GM10847 (cell line): ENCODE data around the gene RAB31.

ENCODE experiments used
- POLR2A ChIP-seq: IDR thresholded peaks from 2 replicates; pipeline ENCODE4 v1.6.1; 2011; ENCODE audit not compliant: insufficient read length; ENCODE audit errors: extremely low read depth

Gene RAB31

DNA sequence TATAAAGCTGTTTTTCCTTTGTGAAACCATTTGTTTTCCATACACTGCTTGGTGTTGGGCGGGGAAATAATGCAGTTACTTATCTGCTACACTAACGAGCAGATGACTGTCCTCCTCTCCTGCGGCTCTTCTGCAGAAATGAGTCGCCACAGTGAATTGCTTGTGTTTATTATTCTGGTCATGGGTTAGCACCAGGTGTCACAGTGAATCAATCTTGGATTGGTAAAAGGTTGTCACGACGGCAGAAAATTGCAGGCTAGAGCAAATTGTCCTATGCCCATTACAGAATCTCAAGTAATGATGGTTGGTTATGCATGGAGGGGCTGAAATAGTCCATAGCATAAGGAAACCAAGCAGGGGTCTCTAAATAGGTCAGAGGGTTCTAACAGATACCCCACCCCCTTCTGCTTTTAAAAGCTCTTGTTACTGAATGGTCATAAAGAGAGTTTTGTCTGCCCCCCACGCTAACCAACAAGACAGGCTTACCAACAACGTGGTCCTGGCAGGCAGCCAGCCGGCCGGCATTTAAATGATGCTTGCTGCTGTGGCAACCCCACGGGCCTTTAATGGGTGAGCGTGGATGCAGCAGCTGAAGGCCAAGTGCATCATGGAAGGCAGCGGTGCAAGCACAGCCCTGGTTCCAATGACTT, 29.5 kb downstream of the RAB31 start:
- TF ChIP-seq POLR2A: no peak

DNA sequence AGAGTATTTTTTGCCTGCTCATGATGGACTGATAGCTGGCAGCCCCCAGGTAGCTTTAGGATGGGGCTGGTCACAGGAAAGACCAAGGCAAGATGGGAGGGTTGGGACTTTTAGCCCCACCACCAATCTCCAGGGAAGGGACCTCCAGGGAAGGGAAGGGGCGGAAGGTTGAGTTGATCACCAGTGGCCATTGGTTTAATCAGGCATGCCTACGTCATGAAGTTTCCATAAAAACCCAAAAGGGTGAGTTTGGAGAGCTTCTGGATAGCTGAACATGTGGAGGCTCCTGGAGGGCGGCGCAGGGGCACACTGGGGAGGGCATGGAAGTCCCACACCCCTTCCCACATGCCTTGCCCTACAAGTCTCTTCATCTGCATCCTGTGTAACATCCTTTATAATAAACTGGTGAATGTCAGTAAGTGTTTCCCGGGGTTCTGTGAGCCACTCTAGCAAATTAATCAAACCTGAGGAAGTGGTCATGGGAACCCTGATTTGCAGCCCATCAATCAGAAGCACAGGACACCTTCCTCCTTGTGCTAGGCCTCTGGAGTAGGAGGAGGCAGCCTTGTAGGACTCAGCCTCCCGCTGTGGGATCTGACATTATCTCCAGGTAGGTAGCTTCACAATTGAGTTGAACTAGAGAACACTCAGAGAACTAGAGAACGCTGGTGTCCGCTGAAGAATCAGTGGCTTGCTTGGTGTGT, 30.3 kb downstream of the RAB31 start:
- no peak for TF ChIP-seq POLR2A

DNA sequence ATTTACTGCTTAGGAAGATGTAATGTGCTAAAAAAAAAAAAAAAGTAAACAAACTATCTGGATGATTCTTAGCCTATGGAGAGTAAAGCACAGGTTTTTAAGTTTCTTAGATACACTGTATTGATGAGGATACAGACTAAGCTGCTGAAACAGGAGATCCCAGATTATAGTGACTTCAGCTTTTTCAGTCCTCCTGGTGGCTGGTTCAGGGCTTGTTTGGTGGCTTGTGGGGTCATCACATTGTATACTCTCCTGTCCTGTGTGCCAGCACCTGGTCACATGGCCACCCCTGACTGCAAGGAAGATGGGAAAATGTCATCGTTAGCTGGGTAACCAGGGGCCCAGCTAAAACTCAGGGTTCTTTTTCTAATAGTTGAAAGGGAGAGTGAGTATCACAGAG, 31.4 kb downstream of the RAB31 start:
- no peak for TF ChIP-seq POLR2A

DNA sequence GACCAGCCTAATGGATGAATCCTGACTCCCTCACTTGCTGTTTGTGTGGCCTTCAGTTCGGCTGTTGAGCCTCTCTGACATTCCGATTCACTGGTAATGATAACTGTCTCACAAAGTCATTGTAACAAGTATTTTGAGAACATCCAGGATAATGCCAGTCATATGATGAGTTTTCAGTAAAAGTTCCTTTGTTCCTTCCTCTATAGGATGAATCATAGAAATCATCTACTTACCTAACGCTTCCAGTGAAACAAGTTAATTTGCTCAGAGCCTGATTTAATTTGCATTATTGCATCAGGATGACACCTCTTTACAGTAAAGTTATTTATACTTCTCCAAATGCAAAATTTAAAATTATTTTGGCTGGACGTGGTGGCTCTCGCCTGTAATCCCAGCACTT, 32.0 kb downstream of the RAB31 start:
- TF ChIP-seq POLR2A: no peak

DNA sequence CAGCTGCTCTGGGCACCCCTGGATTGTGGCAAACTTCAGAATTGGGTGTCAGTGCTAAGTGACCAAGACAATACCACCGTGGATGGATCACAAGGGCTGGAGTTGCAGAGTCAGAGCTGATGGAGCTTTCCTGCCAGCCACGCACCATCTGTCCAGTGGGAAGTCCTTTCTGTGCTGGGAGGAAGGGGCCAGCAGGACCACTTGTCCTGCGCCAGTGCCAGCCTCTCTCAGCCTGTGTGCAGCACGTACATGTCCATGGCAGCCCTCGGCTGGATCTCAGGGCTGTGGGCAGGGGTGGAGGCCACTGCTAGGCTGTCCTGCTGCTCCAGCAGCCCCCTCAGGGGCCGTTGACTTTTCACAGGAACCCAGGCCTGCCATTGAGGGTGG, 33.3 kb downstream of the RAB31 start:
- no peak for TF ChIP-seq POLR2A

DNA sequence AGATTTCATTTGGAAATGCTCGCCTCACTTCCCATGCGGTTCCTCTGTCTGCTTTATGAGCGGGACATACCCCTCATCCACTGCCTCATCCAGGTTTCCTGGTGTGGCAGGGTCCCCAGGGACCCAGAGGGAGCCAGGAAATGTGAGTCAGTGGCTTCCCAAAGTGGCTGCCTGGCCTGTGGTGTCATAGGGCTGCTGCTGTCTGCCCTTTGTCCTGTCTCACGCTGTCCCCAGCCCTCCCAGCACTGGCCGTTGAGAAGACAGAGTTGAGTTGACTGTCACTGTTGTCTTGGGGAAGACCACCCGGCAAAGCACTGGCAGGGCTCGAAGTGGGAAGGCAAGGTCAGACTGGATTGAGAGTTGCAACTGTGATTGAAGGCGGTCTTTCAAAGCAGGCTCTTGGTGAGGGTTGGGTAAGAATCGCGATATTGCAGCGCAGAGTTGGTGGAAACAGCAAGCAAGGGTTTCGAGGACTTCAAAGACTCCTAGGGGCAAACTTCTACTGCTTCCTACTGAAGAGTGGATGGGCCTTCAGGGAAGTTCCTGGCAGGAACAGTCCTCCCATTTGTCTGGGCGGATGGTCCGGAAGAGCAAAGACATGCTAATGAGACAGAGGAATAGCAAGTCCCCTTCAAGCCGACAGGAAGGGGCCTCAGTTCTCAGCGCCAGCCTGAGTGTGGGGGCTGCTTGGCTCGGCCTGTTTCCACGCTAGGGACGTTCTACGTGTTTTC, 33.9 kb downstream of the RAB31 start:
- TF ChIP-seq POLR2A: no peak

DNA sequence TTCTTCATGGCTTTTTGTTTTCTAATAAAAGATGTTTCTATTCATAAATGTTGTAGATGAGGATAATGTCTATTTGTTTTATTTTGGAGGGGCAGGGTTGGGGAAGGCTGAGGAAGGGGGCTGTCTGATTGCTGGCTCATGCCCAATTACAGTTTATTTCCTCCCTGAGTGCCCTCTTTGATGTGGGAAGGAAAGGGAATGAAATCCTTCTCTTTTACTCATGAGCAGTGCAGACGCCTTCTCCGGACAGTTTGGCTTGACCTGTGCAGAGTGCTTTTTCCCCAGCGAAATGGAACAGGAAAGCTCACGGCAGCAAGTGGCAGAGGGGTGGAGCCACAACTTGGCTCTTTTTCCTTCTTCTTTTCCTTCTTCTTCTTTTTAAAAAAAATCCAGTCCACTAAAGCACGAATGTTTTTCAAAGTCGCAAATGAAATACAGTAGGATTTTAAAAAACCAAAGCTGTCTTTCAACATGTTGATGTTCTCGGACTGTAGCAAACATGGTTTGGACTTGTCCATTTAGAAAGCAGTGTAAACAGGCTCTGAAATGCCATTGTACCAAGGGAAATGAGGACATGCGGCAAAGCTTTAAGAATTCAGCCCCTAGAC, 34.5 kb downstream of the RAB31 start:
- TF ChIP-seq POLR2A: no peak

DNA sequence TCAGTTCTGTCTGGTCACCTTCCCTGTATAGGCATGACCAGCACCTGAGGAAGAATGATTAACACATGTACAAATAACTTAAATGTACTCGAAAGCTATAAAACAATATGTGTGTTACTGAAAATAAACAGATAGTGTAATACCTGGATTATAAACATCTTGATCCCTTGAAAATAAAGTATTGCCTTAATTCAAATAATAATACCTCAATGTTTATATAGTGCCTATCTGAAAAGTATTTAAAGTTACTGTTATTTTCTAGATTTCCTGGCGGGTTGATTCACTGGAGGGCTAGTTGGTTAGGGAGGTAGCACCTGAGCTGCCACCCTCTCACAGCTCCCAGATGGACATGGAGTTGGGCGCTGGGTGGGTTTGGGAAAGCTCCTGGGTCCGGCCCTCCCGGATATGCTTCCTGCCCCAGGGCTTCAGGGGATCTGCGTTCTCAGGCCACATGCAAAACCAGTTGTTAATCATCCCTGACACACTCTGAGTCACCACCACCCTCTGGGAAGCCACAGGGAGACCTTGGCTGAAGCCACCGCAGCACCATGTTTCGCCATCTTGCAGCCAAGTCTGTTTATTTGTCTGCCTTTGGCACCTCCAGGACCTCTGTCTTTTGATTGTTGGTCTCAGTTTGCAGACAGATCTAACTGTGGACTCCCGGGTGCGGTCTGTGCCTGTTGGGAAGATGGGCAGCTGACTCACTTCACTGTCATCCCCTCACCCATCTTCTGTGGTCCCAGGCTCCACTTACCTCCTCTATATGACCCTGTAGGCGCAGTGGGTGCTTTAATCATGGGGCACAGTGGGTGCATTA, 35.3 kb downstream of the RAB31 start:
- no peak for TF ChIP-seq POLR2A

DNA sequence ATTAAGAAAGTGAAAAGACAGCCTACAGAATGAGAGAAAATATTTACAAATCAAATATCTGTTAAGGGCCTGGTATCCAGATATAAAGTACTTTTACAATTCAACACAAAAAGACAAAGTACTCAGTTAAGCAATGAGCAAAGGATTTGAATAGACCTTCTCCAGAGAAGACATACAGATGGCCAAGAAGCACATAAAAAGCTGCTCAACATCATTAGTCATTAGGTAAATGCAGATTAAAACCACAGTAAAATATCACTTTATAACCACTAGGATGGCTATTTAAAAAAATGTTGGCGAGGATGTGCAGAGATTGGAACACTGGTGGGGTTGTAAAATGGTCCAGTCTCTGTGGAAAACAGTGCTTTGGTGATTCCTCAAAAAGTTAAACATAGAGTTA, 38.9 kb downstream of the RAB31 start:
- no peak for TF ChIP-seq POLR2A

DNA sequence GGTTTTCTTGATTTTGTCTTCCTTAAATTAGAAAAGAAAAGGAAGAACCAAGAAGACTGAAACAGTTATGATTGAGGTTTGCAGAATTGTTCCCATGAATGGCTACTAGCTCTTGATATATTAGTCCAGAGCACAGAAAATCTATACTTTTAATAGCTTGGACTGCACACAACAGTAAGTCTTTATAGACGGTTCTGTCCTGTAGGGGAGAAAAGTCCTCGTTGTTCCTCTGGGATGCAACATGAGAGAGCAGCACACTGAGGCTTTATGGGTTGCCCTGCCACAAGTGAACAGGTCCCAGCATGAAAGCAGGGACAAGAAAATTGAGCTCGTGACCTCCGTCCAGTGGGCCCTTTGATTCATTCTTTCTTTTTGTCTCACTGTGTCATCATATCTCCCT, 41.5 kb downstream of the RAB31 start:
- TF ChIP-seq POLR2A: no peak

DNA sequence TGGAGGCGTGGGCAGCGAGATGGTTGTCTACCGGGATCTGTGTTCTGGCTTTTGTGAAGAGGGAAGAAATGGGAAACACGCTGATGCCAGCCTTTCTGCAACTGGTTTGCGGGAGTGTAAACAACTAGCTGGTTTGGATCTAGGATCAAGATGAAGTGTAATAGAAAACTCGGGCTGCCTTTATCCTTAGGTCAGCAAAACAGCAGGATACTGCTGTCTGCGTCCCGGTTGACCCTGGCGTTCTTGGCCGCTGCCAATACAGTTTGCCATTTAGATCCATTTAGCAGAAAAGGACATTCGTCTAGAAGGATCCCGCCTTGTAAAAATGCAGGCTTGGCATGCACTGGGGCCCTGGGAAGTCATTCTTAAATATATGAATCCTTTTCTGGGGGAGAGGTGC, 42.0 kb downstream of the RAB31 start:
- no peak for TF ChIP-seq POLR2A

DNA sequence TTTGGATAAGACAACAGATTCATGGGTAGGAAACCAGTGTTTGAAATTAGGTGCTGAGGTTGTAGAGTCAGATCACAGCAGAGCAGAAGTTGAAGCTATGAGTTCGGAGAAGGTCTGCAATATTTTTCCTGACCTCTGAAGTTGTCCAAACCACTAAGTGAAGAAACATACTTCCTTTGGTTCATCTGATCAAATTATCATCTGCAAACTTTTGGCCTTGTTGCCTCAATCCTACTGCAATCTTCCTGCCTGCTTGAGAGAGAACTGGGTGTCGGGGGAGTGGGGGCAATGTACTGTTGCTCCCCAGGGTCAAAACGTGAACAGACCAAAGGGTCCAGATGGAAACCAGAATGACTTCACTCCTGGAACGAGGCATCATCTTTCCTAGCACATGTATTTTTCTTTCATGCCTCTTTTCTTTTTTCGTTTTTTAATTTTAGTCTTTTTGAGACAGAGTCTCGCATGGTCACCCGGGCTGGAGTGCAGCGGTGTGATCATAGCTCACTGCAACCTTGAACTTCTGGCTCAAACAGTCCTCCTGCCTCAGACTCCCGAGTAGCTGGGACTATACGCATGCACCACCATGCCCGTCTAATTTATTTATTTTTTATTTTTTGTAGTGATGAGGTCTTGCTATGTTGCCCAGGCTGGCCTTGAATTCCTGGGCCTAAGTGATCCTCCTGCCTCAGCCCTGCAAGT, 42.7 kb downstream of the RAB31 start:
- TF ChIP-seq POLR2A: no peak

DNA sequence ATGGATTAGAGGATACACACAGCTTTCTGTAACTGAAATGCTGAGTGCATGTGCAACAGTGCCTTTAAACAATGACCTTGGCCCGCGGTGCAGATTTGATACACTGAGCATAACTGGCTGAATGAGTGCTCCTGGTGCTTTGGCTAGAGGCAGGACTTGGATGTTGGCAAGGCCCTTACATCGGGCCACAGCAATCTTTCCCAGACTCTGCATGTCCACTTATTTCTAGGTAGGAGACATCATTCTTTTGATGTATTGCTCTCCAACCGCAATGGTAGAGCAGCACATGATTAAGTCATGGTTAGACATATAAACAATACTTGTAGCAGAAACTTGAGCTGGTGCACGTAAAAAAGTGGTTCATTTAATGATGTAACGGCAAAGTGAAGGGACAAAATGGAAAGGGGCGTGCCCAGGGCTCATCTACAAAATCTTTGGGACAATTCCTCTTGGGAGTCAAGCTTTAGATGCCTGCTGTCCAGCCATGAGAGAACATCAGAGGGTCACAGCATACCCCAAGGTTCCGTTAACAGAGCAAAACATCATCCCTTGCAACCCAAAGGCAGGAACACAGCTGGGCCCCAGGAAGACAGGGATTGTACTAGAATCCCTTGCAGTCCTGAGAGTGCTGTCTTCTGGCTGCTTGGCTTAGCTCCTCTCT, 43.4 kb downstream of the RAB31 start:
- TF ChIP-seq POLR2A: no peak

DNA sequence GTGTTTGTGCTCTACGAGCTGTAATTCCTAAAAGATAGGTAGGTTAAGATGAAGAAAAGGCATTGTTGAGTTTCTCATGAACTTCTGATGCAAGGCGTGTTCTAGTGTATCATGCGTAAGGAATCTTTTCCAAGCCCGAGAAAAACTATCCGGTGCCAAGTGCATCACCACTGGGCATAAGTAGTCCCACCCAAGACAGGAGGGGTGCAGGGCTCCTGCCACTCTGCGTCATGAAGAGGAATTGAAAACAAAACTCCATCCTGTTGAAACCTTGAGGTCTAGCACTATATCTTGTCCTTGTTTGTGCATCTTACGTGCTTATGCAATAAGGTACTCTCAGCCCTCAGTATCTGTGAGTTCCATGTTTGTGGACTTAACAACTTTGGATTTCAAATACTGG, 45.7 kb downstream of the RAB31 start:
- TF ChIP-seq POLR2A: no peak

DNA sequence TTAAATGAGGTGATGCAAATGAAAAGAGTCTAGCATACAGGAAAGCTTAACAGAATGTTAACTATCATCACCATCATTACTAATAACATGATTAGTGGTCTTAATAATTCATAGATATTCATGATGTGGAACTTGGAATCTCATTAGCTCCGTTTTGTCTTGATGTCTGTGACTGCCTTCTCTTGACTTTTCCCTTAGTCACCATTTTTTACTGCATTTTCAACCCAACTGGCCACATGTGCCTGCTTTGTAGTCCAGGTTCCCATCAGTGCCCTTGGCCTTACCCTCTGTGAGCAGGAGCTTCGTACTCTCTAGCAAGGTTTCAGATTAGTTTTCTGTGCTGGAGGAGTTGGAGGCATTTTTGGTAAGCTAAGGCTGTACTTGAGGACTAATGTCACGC, 47.0 kb downstream of the RAB31 start:
- TF ChIP-seq POLR2A: no peak

DNA sequence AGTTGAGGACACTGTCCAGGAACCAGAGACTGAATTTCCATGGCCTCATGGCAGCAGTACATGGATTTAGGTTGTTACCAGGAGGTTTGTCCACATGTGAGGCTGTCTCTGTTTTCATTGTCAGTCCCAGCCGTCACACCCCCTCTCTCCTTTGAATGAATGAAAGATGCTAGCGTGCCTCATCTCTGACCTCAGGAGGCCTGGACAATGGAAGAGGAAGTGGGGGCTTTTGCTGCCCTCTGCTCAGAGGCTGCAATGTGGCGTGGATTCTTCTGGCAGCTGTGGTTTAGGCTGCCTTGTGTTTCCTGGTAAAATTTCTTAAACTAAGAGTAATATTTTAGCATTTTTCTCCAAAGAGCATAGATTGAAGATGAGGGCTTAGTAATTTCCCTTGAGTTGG, 47.5 kb downstream of the RAB31 start:
- no peak for TF ChIP-seq POLR2A
